CD4-positive, alpha-beta T cell treated with Interleukin-10 for 1 hour (primary cell): ENCODE data around the gene RAI1.

Source experiments
- DNase-seq: peaks from one replicate; pipeline ENCODE4 v3.0.0-alpha.2; 2020

RAI1 gene

GRCh38 chr17:17789828-17790636 is 108.8 kb downstream of the RAI1 start:
- DNase-seq, result no peak

- DNase-seq, result no peak
These were observed 109.6 kb downstream of the RAI1 start for GRCh38 chr17:17790637-17791464.

- no peak for DNase-seq
These were observed 110.8 kb downstream of the RAI1 start for GRCh38 chr17:17792037-17792550.

- DNase-seq, result peak; percentile 84
These were observed 111.5 kb downstream of the RAI1 start for GRCh38 chr17:17792551-17793377.

- DNase-seq, result no peak
These were observed 112.3 kb downstream of the RAI1 start for GRCh38 chr17:17793378-17794214.

GRCh38 chr17:17794382-17794781 is 113.1 kb downstream of the RAI1 start:
- no peak for DNase-seq

- no peak for DNase-seq
These were observed 114.0 kb downstream of the RAI1 start for GRCh38 chr17:17795296-17795695.

- no peak for DNase-seq
These were observed 114.9 kb downstream of the RAI1 start for GRCh38 chr17:17795946-17796786.

GRCh38 chr17:17796787-17797061 is 115.5 kb downstream of the RAI1 start:
- DNase-seq, result no peak

- no peak for DNase-seq
These were observed 116.0 kb downstream of the RAI1 start for GRCh38 chr17:17797119-17797809.

GRCh38 chr17:17798010-17798556 is 116.8 kb downstream of the RAI1 start:
- no peak for DNase-seq

GRCh38 chr17:17798573-17799255 is 117.5 kb downstream of the RAI1 start:
- no peak for DNase-seq

GRCh38 chr17:17800504-17801021 is 119.3 kb downstream of the RAI1 start:
- DNase-seq, result no peak

GRCh38 chr17:17801800-17802481 is 120.7 kb downstream of the RAI1 start:
- no peak for DNase-seq

- no peak for DNase-seq
These were observed 122.7 kb downstream of the RAI1 start for GRCh38 chr17:17804007-17804406.

GRCh38 chr17:17805575-17805974 is 124.3 kb downstream of the RAI1 start:
- DNase-seq, result no peak

GRCh38 chr17:17806035-17806434 is 124.8 kb downstream of the RAI1 start:
- DNase-seq, result no peak

GRCh38 chr17:17806611-17807274 is 125.5 kb downstream of the RAI1 start:
- DNase-seq, result no peak
